ENCODE data around the gene PLD4. TPM values are rescaled to one million over a fixed set of nuclear protein-coding genes. Genes with fewer than 3 reads are reported as not detected.
"Not testable (repeated sequence)": the region's sequence is repeated elsewhere in the genome, so short reads cannot be mapped to it uniquely, and the experiment has no call there.

The PLD4 gene
- total RNA-seq, 1 experiment from 2014 or later, result not detected

DNA sequence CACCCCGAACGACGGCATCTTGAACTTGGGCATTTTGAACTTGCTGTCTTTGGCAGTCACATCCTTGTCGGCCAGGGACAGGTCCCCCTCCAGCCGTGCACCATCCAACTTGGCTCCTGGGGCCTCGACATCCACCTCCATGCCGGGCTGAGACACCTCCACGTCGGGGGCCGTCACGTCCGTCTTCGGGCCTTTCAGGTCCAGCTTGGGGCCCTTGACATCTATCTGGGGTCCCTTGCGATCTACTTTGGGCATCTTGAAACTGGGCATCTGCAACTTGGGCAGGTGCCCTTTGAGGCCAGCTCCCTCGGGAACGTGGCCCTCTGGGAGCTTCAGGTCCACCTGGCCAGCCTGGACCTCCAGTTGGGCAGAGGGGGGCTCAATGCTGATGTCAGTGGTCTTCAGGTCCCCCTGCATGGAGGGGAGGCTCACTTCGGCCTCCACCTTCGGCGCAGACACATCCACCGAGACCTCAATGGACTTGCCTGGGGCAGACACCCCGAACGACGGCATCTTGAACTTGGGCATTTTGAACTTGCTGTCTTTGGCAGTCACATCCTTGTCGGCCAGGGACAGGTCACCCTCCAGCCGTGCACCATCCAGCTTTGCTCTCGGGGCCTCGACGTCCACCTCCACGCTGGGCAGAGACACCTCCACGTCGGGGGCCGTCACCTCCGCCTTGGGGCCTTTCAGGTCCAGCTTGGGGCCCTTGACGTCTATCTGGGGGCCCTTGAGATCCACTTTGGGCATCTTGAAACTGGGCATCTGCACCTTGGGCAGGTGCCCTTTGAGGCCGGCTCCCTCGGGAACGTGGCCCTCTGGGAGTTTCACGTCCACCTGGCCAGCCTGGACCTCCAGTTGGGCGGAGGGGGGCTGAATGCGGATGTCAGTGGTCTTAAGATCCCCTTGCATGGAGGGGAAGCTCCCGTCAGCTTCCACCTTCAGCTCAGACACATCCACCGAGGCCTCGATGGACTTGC lies 21.6 kb downstream of the PLD4 start:
- in situ Hi-C loops (cut with HindIII; ENCODE audit: low pct_unique_long_range_greater_than_20kb, low sequenced_read_pairs), result not testable (repeated sequence)

DNA sequence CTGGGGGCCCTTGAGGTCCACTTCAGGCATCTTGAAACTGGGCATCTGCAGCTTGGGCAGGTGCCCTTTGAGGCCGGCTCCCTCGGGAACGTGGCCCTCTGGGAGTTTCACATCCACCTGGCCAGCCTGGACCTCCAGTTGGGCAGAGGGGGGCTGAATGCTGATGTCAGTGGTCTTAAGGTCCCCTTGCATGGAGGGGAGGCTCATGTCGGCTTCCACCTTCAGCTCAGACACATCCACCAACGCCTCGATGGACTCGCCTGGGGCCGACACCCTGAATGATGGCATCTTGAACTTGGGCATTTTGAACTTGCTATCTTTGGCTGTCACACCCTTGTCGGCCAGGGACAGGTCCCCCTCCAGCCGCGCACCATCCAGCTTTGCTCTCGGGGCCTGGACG lies 22.5 kb downstream of the PLD4 start:
- in situ Hi-C loops (cut with HindIII; ENCODE audit: low pct_unique_long_range_greater_than_20kb, low sequenced_read_pairs), result not testable (repeated sequence)

More for the DNA sequence above, 21.6 kb downstream of the PLD4 start:
- not testable (repeated sequence) for DNase-seq (ENCODE audit: low read depth)

DNA sequence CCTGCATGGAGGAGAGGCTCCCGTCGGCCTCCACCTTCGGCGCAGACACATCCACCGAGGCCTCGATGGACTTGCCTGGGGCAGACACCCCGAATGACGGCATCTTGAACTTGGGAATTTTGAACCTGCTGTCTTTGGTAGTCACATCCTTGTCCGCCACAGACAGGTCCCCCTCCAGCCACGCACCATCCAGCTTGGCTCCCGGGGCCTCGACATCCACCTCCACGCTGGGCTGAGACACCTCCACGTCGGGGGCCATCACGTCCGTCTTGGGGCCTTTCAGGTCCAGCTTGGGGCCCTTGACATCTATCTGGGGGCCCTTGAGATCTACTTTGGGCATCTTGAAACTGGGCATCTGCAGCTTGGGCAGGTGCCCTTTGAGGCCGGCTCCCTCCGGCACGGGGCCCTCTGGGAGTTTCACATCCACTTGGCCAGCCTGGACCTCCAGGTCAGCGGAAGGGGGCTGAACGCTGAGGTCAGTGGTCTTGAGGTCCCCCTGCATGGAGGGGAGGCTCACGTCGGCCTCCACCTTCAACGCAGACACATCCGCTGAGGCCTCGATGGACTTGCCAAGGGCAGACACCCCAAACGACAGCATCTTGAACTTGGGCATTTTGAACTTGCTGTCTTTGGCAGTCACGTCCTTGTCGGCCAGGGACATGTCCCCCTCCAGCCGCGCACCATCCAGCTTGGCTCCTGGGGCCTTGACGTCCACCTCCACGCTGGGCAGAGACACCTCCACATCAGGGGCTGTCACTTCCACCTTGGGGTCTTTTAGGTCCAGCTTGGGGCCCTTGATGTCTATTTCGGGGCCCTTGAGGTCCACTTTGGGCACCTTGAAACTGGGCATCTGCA lies 23.4 kb downstream of the PLD4 start:
- DNase-seq (ENCODE audit: low read depth); in situ Hi-C loops (cut with HindIII; ENCODE audit: low pct_unique_long_range_greater_than_20kb, low sequenced_read_pairs): not testable (repeated sequence)

More for the DNA sequence above, 22.5 kb downstream of the PLD4 start:
- DNase-seq (ENCODE audit: low read depth), result not testable (repeated sequence)

DNA sequence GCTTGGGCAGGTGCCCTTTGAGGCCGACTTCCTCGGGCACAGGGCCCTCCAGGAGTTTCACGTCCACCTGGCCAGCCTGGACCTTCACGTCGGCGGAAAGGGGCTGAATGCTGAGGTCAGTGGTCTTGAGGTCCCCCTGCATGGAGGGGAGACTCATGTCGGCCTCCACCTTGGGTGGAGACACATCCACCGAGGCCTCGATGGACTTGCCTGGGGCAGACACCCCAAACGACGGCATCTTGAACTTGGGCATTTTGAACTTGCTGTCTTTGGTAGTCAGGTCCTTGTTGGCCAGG lies 24.0 kb downstream of the PLD4 start:
- in situ Hi-C loops (cut with HindIII; ENCODE audit: low pct_unique_long_range_greater_than_20kb, low sequenced_read_pairs), result no loop called here
- DNase-seq (ENCODE audit: low read depth), result no peak

- in situ Hi-C loops (cut with HindIII; ENCODE audit: low pct_unique_long_range_greater_than_20kb, low sequenced_read_pairs); DNase-seq (ENCODE audit: low read depth): not testable (repeated sequence)
These were observed 24.8 kb downstream of the PLD4 start for GRCh38 chr14:104949406-104949955.

DNA sequence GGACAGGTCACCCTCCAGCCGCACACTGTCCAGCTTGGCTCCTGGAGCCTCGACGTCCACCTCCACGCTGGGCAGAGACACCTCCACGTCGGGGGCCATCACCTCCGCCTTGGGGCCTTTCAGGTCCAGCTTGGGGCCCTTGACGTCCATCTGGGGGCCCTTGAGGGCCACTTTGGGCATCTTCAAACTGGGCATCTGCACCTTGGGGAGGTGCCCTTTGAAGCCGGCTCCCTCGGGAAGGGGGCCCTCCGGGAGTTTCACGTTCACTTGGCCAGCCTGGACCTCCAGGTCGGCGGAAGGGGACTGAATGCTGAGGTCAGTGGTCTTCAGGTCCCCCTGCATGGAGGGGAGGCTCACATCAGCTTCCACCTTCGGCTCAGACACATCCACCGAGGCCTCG lies 25.3 kb downstream of the PLD4 start:
- DNase-seq (ENCODE audit: low read depth), result no peak
- in situ Hi-C loops (cut with HindIII; ENCODE audit: low pct_unique_long_range_greater_than_20kb, low sequenced_read_pairs), result no loop called here

- in situ Hi-C loops (cut with HindIII; ENCODE audit: low pct_unique_long_range_greater_than_20kb, low sequenced_read_pairs), result not testable (repeated sequence)
These were observed 26.0 kb downstream of the PLD4 start for GRCh38 chr14:104950701-104951100.

DNA sequence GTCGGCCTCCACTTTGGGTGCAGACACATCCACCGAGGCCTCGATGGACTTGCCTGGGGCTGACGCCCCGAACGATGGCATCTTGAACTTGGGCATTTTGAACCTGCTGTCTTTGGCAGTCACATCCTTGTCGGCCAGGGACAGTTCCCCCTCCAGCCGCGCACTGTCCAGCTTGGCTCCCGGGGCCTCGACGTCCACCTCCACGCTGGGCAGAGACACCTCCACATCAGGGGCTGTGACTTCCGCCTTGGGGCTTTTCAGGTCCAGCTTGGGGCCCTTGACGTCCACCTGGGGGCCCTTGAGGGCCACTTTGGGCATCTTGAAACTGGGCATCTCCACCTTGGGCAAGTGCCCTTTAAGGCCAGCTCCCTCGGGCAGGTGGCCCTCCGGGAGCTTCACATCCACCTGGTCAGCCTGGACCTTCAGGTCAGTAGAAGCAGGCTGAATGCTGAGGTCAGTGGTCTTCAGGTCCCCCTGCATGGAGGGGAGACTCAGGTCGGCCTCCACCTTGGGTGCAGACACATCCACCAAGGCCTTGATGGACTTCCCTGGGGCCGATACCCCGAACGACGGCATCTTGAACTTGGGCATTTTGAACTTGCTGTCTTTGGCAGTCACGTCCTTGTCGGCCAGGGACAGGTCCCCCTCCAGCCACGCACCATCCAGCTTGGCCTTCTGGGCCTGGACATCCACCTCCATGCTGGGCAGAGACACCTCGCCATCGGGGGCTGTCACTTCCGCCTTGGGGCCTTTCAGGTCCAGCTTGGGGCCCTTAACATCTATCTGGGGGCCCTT lies 27.4 kb downstream of the PLD4 start:
- DNase-seq (ENCODE audit: low read depth); in situ Hi-C loops (cut with HindIII; ENCODE audit: low pct_unique_long_range_greater_than_20kb, low sequenced_read_pairs): not testable (repeated sequence)

More at GRCh38 chr14:104950701-104951100, 26.0 kb downstream of the PLD4 start:
- DNase-seq (ENCODE audit: low read depth), result not testable (repeated sequence)

GRCh38 chr14:104953097-104953496 lies 28.4 kb downstream of the PLD4 start:
- in situ Hi-C loops (cut with HindIII; ENCODE audit: low pct_unique_long_range_greater_than_20kb, low sequenced_read_pairs), result no loop called here
- DNase-seq (ENCODE audit: low read depth), result no peak

GRCh38 chr14:104953896-104954656 lies 29.4 kb downstream of the PLD4 start:
- no peak for DNase-seq (ENCODE audit: low read depth)
- in situ Hi-C loops (cut with HindIII; ENCODE audit: low pct_unique_long_range_greater_than_20kb, low sequenced_read_pairs), result no loop called here

- no peak for DNase-seq (ENCODE audit: low read depth)
- in situ Hi-C loops (cut with HindIII; ENCODE audit: low pct_unique_long_range_greater_than_20kb, low sequenced_read_pairs), result no loop called here
These were observed 30.2 kb downstream of the PLD4 start for GRCh38 chr14:104954746-104955395.

DNA sequence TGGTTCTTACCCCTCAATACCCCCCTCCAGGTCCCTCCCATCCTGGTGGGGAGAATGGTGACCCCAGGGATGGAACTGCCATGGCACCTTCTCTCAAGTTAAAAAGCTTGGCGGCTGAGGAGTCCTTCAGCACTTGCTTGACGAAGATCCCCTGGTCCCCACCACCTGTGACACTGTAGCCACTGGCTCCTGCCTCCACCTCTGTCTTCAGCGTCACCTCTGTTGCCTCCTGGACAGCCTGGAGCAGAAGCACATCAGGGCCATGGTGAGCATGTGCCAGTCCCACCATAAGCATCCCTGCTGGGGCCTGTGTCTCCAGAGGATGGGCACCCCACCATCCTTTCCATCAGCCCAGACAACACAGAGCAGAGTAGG lies 30.7 kb downstream of the PLD4 start:
- in situ Hi-C loops (cut with HindIII; ENCODE audit: low pct_unique_long_range_greater_than_20kb, low sequenced_read_pairs), result no loop called here
- DNase-seq (ENCODE audit: low read depth), result no peak

DNA sequence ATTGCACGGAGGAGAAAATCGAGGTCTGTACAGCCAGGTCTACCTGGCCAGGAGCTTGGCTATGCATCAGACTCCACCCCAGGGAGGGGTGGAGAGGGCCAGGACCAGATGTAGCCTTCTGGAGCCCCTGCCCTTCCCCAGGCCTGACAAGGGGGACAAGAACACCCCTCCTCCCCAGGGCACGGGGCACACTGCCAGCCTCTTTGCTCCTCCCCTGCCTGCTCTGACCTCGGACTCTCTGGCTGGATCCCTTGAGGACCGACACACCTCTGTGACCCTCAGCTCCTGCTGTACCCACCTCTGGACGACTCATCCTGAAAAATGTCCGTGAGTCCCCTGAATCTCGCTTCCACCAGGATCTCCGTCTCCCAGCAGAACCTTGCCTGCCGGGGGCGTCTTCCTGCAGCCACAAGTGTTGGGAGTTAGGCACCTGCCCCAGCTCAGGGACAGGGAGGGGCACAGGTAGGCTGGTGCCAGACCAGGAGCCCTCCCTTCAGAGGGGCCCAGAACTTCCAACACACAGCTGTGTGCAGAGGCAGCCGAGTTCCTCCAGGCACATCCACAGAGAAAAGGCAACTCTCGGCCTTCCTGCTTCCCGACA lies 31.7 kb downstream of the PLD4 start:
- in situ Hi-C loops (cut with HindIII; ENCODE audit: low pct_unique_long_range_greater_than_20kb, low sequenced_read_pairs), result no loop called here
- DNase-seq (ENCODE audit: low read depth), result no peak

GRCh38 chr14:104957146-104958113 lies 32.8 kb downstream of the PLD4 start:
- no peak for DNase-seq (ENCODE audit: low read depth)
- in situ Hi-C loops (cut with HindIII; ENCODE audit: low pct_unique_long_range_greater_than_20kb, low sequenced_read_pairs), result no loop called here

DNA sequence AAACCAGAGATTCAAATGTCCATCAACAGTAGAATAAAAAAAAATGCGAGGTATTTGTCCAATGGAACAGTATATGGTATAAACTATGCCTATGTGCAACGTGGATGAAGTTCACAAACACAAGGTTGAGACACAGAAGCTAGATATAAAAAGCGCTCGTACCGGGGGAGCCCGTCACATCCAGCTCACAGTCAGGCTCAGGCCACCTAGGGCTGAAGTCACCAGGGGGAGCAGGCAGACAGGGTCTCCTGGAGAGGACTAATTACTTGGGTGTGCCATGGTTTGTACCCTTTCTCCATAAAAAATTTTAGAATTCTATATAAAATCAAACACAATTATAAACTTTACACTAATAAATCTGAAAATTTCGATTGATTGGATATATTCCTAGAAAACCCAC lies 39.9 kb downstream of the PLD4 start:
- in situ Hi-C loops (cut with HindIII; ENCODE audit: low pct_unique_long_range_greater_than_20kb, low sequenced_read_pairs), result no loop called here
- DNase-seq (ENCODE audit: low read depth), result no peak
